IPS DF 19.7 (cell line): ENCODE results near the gene ADPRH.
"Not testable (repeated sequence)": the region's sequence is repeated elsewhere in the genome, so short reads cannot be mapped to it uniquely, and the experiment has no call there.

Experiments used
- DNase-seq: peaks from one replicate; pipeline ENCODE4 v3.0.0-alpha.2; 2013; ENCODE audit warnings: low read depth, low spot score

Gene ADPRH

DNA sequence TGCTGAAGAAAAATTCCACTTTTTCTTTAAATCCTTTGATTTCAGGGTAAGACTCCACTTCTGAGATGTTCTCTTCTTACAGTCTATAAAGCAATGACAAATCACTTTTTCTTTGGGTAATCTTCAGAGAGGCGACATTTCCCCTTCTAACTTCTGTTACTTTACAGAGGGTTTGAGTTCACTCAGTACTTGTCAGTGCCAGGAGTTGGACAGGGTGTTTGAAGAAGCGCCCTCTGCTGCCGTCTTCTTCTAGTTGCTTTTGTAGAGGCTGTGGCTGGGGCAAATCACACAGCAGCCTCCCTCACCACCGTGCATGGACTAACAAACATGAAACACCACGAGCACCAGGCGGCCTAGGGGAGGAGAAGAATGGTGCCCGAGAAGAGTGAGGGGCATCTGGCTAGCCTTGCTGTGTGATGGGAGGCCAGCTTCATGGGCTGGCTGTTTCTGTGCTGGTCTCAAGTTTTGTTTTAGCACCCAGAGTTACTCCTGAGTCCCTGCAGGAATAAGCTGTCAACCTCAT lies 19.8 kb upstream of the ADPRH start, which contains the start of gene CD80:
TSS of gene CD80 (minus strand) at position 174 of the 523 bp plus-strand sequence. CDS start 1,886 bp downstream, outside the sequence.
- DNase-seq: no peak

DNA sequence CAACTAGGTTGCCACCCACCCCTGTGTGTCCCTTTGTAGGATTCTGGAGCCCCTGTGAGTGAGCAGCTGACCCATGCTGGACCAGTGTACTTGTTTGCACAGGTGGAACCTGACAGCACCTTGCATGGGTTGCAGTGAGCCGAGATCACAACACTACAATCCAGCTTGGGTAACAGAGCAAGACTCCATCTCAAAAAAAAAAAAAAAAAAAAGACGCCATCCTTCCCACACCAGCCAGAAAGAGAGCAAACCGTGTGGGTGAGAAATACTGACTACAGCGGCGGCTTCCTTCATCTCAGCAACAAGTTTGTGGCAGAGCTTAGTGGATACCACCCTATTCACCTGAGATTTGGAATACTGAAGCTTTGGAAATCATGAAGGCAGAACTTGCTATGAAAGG lies 19.1 kb upstream of the ADPRH start:
- no peak for DNase-seq

- DNase-seq: no peak
Observed at GRCh38 chr3:119562307-119562961, 16.9 kb upstream of the ADPRH start.

DNA sequence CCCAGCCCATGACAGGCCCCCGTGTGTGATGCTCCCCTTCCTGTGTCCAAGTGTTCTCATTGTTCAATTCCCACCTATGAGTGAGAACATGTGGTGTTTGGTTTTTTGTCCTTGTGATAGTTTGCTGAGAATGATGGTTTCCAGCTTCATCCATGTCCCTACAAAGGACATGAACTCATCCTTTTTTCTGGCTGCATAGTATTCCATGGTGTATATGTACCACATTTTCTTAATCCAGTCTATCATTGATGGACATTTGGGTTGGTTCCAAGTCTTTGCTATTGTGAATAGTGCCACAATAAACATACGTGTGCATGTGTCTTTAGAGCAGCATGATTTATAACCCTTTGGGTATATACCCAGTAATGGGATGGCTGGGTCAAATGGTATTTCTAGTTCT lies 16.0 kb upstream of the ADPRH start:
- not testable (repeated sequence) for DNase-seq

- no peak for DNase-seq
Observed at GRCh38 chr3:119569156-119569555, 10.1 kb upstream of the ADPRH start.

- no peak for DNase-seq
Observed at GRCh38 chr3:119570229-119570628, 9.1 kb upstream of the ADPRH start.

- no peak for DNase-seq
Observed at GRCh38 chr3:119571230-119571629, 8.1 kb upstream of the ADPRH start.

DNA sequence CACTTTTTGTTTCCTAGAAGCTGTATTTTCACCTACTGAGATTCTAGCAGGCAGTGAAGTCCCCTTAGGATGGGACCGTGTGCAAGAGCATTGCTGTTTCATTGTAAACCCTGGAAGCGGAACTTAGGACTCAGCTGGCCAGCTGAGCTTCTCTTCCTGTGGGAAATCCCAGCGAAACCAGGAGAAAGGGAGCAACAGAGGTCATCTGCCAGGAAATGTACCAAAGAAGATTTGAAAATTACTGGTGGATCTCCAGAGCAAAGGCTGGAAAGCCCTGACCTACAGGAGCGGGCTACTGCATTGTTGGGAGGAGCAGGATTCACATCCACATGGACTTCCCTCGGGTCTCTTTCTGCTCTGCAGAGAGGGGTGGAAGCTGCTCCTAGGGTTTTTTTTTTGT lies 7.6 kb upstream of the ADPRH start:
- DNase-seq: no peak

- DNase-seq: no peak
Observed at GRCh38 chr3:119575507-119575906, 3.8 kb upstream of the ADPRH start.

- DNase-seq: no peak
Observed at GRCh38 chr3:119580067-119580760, 922 bp downstream of the ADPRH start.

DNA sequence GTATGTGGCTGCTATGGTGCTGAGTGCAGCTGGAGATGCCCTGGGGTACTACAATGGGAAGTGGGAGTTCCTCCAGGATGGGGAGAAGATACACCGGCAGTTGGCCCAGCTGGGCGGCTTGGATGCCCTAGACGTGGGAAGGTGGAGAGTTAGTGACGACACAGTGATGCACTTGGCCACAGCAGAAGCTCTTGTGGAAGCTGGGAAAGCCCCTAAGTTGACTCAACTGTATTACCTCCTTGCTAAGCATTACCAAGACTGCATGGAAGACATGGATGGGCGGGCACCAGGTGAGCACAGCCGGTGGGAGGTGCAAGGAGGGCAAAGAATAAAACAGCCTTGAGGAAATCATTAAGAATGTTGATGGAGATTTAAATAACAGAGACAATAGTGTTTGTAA lies 2.9 kb downstream of the ADPRH start:
- DNase-seq: no peak

GRCh38 chr3:119585208-119585607 lies 5.9 kb downstream of the ADPRH start:
- DNase-seq: no peak

DNA sequence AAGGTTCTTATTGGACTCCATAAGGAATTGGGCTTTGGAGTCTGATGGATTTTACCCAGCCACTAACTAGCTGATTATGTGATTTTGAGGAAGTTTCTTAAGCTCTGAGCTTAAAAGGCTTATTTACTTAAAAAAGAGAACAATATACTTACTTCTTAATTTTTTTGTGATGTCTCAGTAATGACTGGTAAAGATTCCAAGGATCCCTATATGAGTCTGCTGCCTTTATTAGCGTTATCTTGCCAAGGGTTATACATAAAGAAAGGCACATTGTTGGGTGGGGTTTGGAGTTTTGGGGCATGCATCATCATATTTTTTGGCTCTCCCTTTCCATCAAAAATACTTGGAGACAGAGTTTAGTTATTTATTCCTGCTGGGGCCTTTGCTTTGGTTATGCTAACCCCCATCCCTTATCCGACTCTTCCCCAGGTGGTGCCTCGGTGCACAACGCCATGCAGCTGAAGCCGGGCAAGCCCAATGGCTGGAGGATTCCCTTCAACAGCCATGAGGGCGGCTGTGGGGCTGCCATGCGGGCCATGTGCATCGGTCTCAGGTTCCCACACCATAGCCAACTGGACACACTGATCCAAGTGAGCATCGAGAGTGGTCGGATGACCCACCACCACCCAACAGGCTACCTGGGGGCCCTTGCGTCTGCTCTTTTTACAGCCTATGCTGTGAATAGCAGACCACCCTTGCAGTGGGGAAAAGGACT lies 6.7 kb downstream of the ADPRH start:
- no peak for DNase-seq

GRCh38 chr3:119586733-119587172 lies 7.5 kb downstream of the ADPRH start:
- DNase-seq: no peak

DNA sequence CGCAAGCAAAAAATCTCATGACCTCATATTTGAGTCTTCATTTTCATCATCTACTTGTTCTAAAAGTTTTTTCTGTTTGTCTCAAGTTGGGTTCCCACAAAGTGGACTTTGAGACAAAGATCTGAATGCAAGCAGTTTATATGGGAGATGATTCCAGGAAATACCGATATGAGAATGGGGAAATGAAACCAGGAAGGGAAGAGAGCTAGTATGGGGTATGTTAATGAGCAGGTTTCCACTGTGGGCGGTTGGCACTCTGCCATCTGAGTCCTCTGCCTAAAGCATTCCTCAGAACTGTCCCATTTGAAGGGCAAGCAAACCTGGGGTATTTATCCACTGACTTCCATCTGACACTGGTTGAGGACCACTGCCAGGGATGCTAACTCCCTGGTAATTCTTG lies 8.8 kb downstream of the ADPRH start:
- no peak for DNase-seq

GRCh38 chr3:119589102-119589773 lies 9.9 kb downstream of the ADPRH start:
- DNase-seq: no peak

GRCh38 chr3:119590706-119591105 lies 11.4 kb downstream of the ADPRH start:
- DNase-seq: no peak

DNA sequence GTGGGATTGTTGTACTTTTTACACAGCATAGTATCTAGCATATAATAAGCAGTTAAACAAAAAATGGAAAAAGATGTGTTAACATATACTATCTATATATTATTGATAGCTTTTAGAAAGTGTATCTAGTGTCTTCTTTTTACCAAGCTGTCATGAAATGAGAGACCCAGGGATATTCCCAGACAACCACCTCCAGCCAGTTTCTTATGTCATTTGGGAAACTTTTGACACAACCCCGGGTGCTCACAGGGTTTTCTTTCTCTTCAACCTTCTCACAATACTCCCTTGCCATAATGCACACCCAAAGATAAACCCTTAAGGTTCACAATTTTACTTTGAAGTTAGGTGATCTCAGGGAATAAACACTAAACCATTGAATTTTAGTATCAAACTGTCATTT lies 13.6 kb downstream of the ADPRH start:
- no peak for DNase-seq

- DNase-seq: no peak
Observed at GRCh38 chr3:119594066-119594465, 14.8 kb downstream of the ADPRH start.

GRCh38 chr3:119594929-119595328 lies 15.6 kb downstream of the ADPRH start:
- DNase-seq: not testable (repeated sequence)

GRCh38 chr3:119595639-119596334 lies 16.5 kb downstream of the ADPRH start:
- no peak for DNase-seq
